H9 (cell line): ENCODE measurements around the gene DOK6. TPM values are rescaled to one million over a fixed set of nuclear protein-coding genes. Genes with fewer than 3 reads are reported as not detected.
"Not testable (repeated sequence)": the region's sequence is repeated elsewhere in the genome, so short reads cannot be mapped to it uniquely, and the experiment has no call there.

Experiments used
- DNase-seq: peaks from one replicate; pipeline ENCODE4 v3.0.0-alpha.2; 2017
- H2AFZ ChIP-seq: one replicate; pipeline ENCODE4 v1.6.1; 2013; ENCODE audit warnings: mild to moderate bottlenecking, low read length, control low read depth, moderate library complexity
- H2AK5ac ChIP-seq: 2 replicates; pipeline ENCODE4 v1.6.1; 2013; ENCODE audit warnings: low read length, control low read depth, mixed read lengths; ENCODE audit not compliant: insufficient read length
- H2BK120ac ChIP-seq: one replicate; pipeline ENCODE4 v1.6.1; 2013; ENCODE audit warnings: low read depth, mild to moderate bottlenecking, low read length, control low read depth, inconsistent platforms; ENCODE audit not compliant: poor library complexity, severe bottlenecking
- H2BK12ac ChIP-seq: 2 replicates; pipeline ENCODE4 v1.6.1; 2013; ENCODE audit warnings: low read length, control low read depth, mixed read lengths, low read depth; ENCODE audit not compliant: insufficient read length
- H2BK15ac ChIP-seq: 2 replicates; pipeline ENCODE4 v1.6.1; 2013; ENCODE audit warnings: low read depth, low read length, control low read depth
- H2BK20ac ChIP-seq: one replicate; pipeline ENCODE4 v1.6.1; 2013; ENCODE audit warnings: low read depth, mild to moderate bottlenecking, low read length, control low read depth, inconsistent platforms; ENCODE audit not compliant: poor library complexity, severe bottlenecking
- H2BK5ac ChIP-seq: 2 replicates; pipeline ENCODE4 v1.6.1; 2013; ENCODE audit warnings: low read length, control low read depth, mixed read lengths; ENCODE audit not compliant: insufficient read length
- H3K14ac ChIP-seq: 2 replicates; pipeline ENCODE4 v1.6.1; 2013; ENCODE audit warnings: low read length, control low read depth; ENCODE audit not compliant: insufficient read depth
- H3K18ac ChIP-seq: 2 replicates; pipeline ENCODE4 v1.6.1; 2013; ENCODE audit warnings: low read depth, mild to moderate bottlenecking, mixed read lengths, low read length, control low read depth; ENCODE audit not compliant: insufficient read length
- H3K23ac ChIP-seq: 2 replicates; pipeline ENCODE4 v1.6.1; 2013; ENCODE audit warnings: low read length, control low read depth, mixed read lengths, low read depth; ENCODE audit not compliant: insufficient read length
- H3K23me2 ChIP-seq: 2 replicates; pipeline ENCODE4 v1.6.1; 2013; ENCODE audit warnings: low read depth, mild to moderate bottlenecking, mixed read lengths, low read length, control low read depth; ENCODE audit not compliant: insufficient read length, poor library complexity, severe bottlenecking
- H3K27ac ChIP-seq: 2 replicates; pipeline ENCODE4 v1.5.1; 2013; ENCODE audit warnings: low read length, control low read depth, mixed read lengths, low read depth; ENCODE audit not compliant: insufficient read length
- H3K27me3 ChIP-seq: 2 replicates; pipeline ENCODE4 v1.6.1; 2013; ENCODE audit warnings: low read length, control low read depth, inconsistent platforms; ENCODE audit not compliant: insufficient read depth
- H3K4ac ChIP-seq: 2 replicates; pipeline ENCODE4 v1.6.1; 2013; ENCODE audit warnings: low read depth, mild to moderate bottlenecking, control low read depth, inconsistent platforms, low read length, moderate library complexity
- H3K4me1 ChIP-seq: 2 replicates; pipeline ENCODE4 v1.6.1; 2013; ENCODE audit warnings: low read length, control low read depth, inconsistent platforms; ENCODE audit not compliant: insufficient read depth
- H3K4me2 ChIP-seq: 2 replicates; pipeline ENCODE4 v1.6.1; 2013; ENCODE audit warnings: low read length, control low read depth, mixed read lengths; ENCODE audit not compliant: insufficient read length, insufficient read depth
- H3K56ac ChIP-seq: 2 replicates; pipeline ENCODE4 v1.6.1; 2013; ENCODE audit warnings: low read depth, mild to moderate bottlenecking, mixed read lengths, low read length, control low read depth; ENCODE audit not compliant: insufficient read length
- H3K79me1 ChIP-seq: 2 replicates; pipeline ENCODE4 v1.6.1; 2013; ENCODE audit warnings: low read depth, mild to moderate bottlenecking, moderate library complexity, low read length, control low read depth, inconsistent platforms; ENCODE audit not compliant: insufficient read depth, poor library complexity, severe bottlenecking
- H3K79me2 ChIP-seq: 2 replicates; pipeline ENCODE4 v1.6.1; 2013; ENCODE audit warnings: low read length, control low read depth, inconsistent platforms; ENCODE audit not compliant: insufficient read depth
- H3K9ac ChIP-seq: 2 replicates; pipeline ENCODE4 v1.6.1; 2013; ENCODE audit warnings: low read length, control low read depth, mixed read lengths; ENCODE audit not compliant: insufficient read length; ENCODE audit errors: extremely low read depth
- H3K9me3 ChIP-seq: one replicate; pipeline ENCODE4 v1.6.1; 2013; ENCODE audit warnings: low read depth, low read length, inconsistent platforms; ENCODE audit not compliant: control insufficient read depth
- H3T11ph ChIP-seq: one replicate; pipeline ENCODE4 v1.6.1; 2013; ENCODE audit warnings: mild to moderate bottlenecking, low read length, control low read depth, inconsistent platforms
- H4K20me1 ChIP-seq: one replicate; pipeline ENCODE4 v1.6.1; 2013; ENCODE audit not compliant: control insufficient read depth, insufficient read length, insufficient read depth
- H4K5ac ChIP-seq: 2 replicates; pipeline ENCODE4 v1.6.1; 2013; ENCODE audit warnings: low read depth, mild to moderate bottlenecking, mixed read lengths, low read length, control low read depth; ENCODE audit not compliant: insufficient read length
- H4K8ac ChIP-seq: replicated peaks from 2 replicates; pipeline ENCODE4 v1.6.1; 2013; ENCODE audit warnings: low read length, control low read depth, mixed read lengths, low read depth; ENCODE audit not compliant: insufficient read length
- H4K91ac ChIP-seq: 2 replicates; pipeline ENCODE4 v1.6.1; 2013; ENCODE audit warnings: low read depth, mild to moderate bottlenecking, moderate library complexity, mixed read lengths, low read length, control low read depth; ENCODE audit not compliant: insufficient read length
- H3K27ac Mint-ChIP-seq, 3 experiments: 2 replicates in 2 of 3; 3 replicates in 1 of 3; pipeline ENCODE4 v1.8.0; 2020 to 2021; ENCODE audit warnings: mixed read lengths in 3 of 3, mild to moderate bottlenecking in 1 of 3, moderate library complexity in 1 of 3
- H3K27me3 Mint-ChIP-seq: 2 replicates; pipeline ENCODE4 v1.8.0; 2021; ENCODE audit warnings: low read depth, mild to moderate bottlenecking, moderate library complexity, mixed read lengths
- H3K36me3 Mint-ChIP-seq, 3 experiments: 2 replicates in 2 of 3; 3 replicates in 1 of 3; pipeline ENCODE4 v1.8.0; 2020 to 2021; ENCODE audit warnings: low read depth in 3 of 3, mixed read lengths in 3 of 3; ENCODE audit not compliant: insufficient read depth in 1 of 3
- H3K4me1 Mint-ChIP-seq, 2 experiments: 2 replicates each; pipeline ENCODE4 v1.8.0; 2020; ENCODE audit warnings: mixed read lengths in 2 of 2
- H3K4me3 Mint-ChIP-seq, 2 experiments: 2 replicates in 1 of 2; 3 replicates in 1 of 2; pipeline ENCODE4 v1.8.0; 2020 to 2021; ENCODE audit warnings: mild to moderate bottlenecking in 2 of 2, mixed read lengths in 2 of 2, moderate library complexity in 1 of 2
- H3K9me3 Mint-ChIP-seq, 2 experiments: 2 replicates in 1 of 2; 3 replicates in 1 of 2; pipeline ENCODE4 v1.8.0; 2020; ENCODE audit warnings: mild to moderate bottlenecking in 2 of 2, mixed read lengths in 2 of 2, moderate library complexity in 1 of 2
- CTCF ChIP-seq: fragments of 200-600 bp; sonication (generic); conservative IDR thresholded peaks from 3 replicates; pipeline ENCODE4 v1.8.0; 2021; ENCODE audit warnings: antibody characterized with exemption, mild to moderate bottlenecking
- WGBS: extraction: QIAGEN DNeasy Blood & Tissue Kit; methylation state at CpG from one replicate; pipeline ENCODE4 v1.1.7; 2013; ENCODE audit warnings: missing lambda C conversion rate, low lambda C conversion rate, mixed read lengths; ENCODE audit not compliant: insufficient read length; ENCODE audit errors: extremely low coverage; 5-methylcytosine and 5-hydroxymethylcytosine counted together
- total RNA-seq: library from RNA; stranded (reverse); gene quantifications from 2 replicates; pipeline ENCODE4 v1.2.1, GENCODE V29; 2021

Gene DOK6
- total RNA-seq, 1 experiment from 2014 or later: 0.20 TPM

- H3K23me2 ChIP-seq: no peaks in the 10 kb centered on the region
- no peak overlapping the region for H2BK12ac ChIP-seq
- DNase-seq: no peak
- no peak overlapping the region for H2BK5ac ChIP-seq
- H2BK120ac ChIP-seq: no peak overlapping the region
- no peaks in the 10 kb centered on the region for H3K4me1 ChIP-seq
- no peaks in the 10 kb centered on the region for H3K9me3 ChIP-seq
- no peaks in the 10 kb centered on the region for H3K36me3 Mint-ChIP-seq
- H3K14ac ChIP-seq: no peak overlapping the region
- no CpG with 5 or more reads among the region's 1 CpG for WGBS
- no peak overlapping the region for H3K27ac ChIP-seq
- TF ChIP-seq CTCF: no peak
- no peaks in the 10 kb centered on the region for H3K79me2 ChIP-seq
- H2BK15ac ChIP-seq: no peak overlapping the region
- H3K4me2 ChIP-seq: no peak overlapping the region
- no peak overlapping the region for H4K91ac ChIP-seq
- no peak overlapping the region for H3K9ac ChIP-seq
- no peak overlapping the region for H3K4me3 Mint-ChIP-seq
- no peak overlapping the region for H2AFZ ChIP-seq
- no peak overlapping the region for H4K8ac ChIP-seq
- no peak overlapping the region for H3K23ac ChIP-seq
- no peaks in the 10 kb centered on the region for H3K27me3 Mint-ChIP-seq
- no peak overlapping the region for H2BK20ac ChIP-seq
- no peak overlapping the region for H3K56ac ChIP-seq
- no peak overlapping the region for H3K18ac ChIP-seq
- no peaks in the 10 kb centered on the region; a peak in 1 of 5 replicates for H3K9me3 Mint-ChIP-seq
- no peak overlapping the region for H3T11ph ChIP-seq
- no peak overlapping the region for H2AK5ac ChIP-seq
- H3K4ac ChIP-seq: no peak overlapping the region
- H3K27ac Mint-ChIP-seq: no peak overlapping the region
- peaks cover 0 to 3% of the 10 kb centered on the region in 2 experiments; a peak in 1 of 4 replicates for H3K4me1 Mint-ChIP-seq
- H4K5ac ChIP-seq: no peak overlapping the region
- no peaks in the 10 kb centered on the region for H3K27me3 ChIP-seq
- H3K79me1 ChIP-seq: no peaks in the 10 kb centered on the region
- no peaks in the 10 kb centered on the region for H4K20me1 ChIP-seq
Observed at GRCh38 chr18:69830189-69830588, 429.5 kb downstream of the DOK6 start.

- H3K23me2 ChIP-seq, H3K4ac ChIP-seq, H3K9ac ChIP-seq, H3K9me3 Mint-ChIP-seq, H3K27me3 ChIP-seq, H2AFZ ChIP-seq, H3K4me1 ChIP-seq, H3K79me2 ChIP-seq, H4K8ac ChIP-seq, H2BK120ac ChIP-seq, H2AK5ac ChIP-seq, H3K79me1 ChIP-seq, H3K4me1 Mint-ChIP-seq, H3K14ac ChIP-seq, H4K5ac ChIP-seq, H3K27me3 Mint-ChIP-seq, H4K91ac ChIP-seq, H3K23ac ChIP-seq, H4K20me1 ChIP-seq, H3K4me3 Mint-ChIP-seq, DNase-seq, H2BK15ac ChIP-seq, H3K56ac ChIP-seq, H3K27ac Mint-ChIP-seq, H3K18ac ChIP-seq, H3K27ac ChIP-seq, H3T11ph ChIP-seq, H2BK5ac ChIP-seq, H2BK20ac ChIP-seq, H3K36me3 Mint-ChIP-seq, H3K9me3 ChIP-seq, H2BK12ac ChIP-seq, H3K4me2 ChIP-seq: not testable (repeated sequence)
- no CpG with 5 or more reads among the region's 12 CpGs for WGBS
Observed at GRCh38 chr18:69834980-69835379, 434.3 kb downstream of the DOK6 start.
